Measurements from ENCODE around the gene OR11A1. TPM values are rescaled to one million over a fixed set of nuclear protein-coding genes. Genes with fewer than 3 reads are reported as not detected.

Gene OR11A1
- total RNA-seq, 1 donor from 2014 or later, result not detected

DNA sequence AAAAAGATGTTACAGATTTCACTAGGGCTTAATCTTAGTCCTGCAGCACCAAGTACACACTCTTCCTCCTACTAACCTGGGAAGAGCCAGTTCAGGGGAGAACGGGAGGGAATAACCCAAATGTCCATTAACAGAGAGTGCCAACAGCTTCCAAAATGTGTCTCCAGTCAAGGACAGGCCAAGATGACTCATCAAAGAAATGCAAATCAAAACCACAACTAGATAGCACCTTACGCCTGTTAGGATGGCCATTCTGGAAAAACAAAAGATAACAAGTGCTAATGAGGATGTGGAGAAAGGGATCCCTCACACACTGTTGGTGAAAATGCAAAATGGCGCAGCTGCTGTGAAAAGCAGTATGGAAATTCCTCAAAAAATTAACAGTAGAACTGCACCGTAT lies 34.7 kb upstream of the OR11A1 start:
- intact Hi-C loops (cut with micrococcal nuclease), result no loop called here
- no peak for DNase-seq (ENCODE audit: low spot score)
- Mint-ChIP-seq H3K36me3 (ENCODE audit: low read depth) (no peaks in the 10 kb centered on the region), H3K4me1 (ENCODE audit: low read depth) (no peaks in the 10 kb centered on the region), H3K4me3 (no peak overlapping the region), H3K27me3 (ENCODE audit: insufficient read depth) (peaks cover 1% of the 10 kb centered on the region), H3K9me3 (no peaks in the 10 kb centered on the region), H3K27ac (no peak overlapping the region)

DNA sequence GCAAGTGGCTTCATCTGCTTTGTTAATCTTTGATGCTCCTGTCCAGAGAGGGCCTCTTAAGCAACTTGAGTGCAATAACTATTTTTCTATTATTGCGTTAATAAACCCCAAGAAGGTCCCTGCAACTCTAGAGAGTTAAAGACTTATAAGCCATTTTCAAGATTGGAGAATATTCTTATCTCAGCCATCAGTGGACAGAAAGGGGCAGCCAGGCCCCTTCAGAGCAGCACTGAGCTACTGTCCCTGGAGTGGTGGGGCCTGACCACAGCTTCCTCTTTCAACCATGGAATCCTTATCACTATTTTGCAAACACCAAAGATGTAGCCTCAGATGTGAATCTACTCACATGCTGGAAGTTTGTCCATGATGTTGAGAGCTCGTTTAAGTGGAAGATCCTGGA lies 33.7 kb upstream of the OR11A1 start:
- no peak overlapping the region for H3K4me3 Mint-ChIP-seq
- H3K27ac Mint-ChIP-seq, result no peak overlapping the region
- intact Hi-C loops (cut with micrococcal nuclease), result no loop called here
- H3K36me3 Mint-ChIP-seq (ENCODE audit: low read depth), result no peaks in the 10 kb centered on the region
- no peak for DNase-seq (ENCODE audit: low spot score)
- H3K9me3 Mint-ChIP-seq, result no peaks in the 10 kb centered on the region
- H3K27me3 Mint-ChIP-seq (ENCODE audit: insufficient read depth), result peaks cover 5% of the 10 kb centered on the region
- H3K4me1 Mint-ChIP-seq (ENCODE audit: low read depth), result no peaks in the 10 kb centered on the region

DNA sequence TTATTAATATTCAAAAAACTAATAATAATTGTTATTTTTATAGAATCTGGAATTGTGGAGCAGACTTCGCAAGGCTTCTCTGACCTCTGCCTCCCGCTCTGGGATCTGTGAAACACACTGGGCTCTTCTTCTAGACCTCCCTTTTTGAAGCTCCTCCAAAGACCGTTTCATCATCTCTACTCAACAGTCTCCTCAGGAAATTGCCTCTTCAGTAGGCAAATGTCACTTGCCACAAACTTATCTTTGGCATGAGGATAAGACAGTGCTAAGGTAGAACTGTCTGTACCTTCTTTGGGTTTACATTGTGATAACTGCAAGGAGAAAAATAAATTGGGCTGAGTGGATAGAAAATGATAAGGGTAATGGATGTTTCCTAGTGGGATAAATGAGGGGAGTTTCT lies 33.2 kb upstream of the OR11A1 start:
- Mint-ChIP-seq H3K9me3 (no peaks in the 10 kb centered on the region), H3K27ac (no peak overlapping the region), H3K36me3 (ENCODE audit: low read depth) (no peaks in the 10 kb centered on the region)

DNA sequence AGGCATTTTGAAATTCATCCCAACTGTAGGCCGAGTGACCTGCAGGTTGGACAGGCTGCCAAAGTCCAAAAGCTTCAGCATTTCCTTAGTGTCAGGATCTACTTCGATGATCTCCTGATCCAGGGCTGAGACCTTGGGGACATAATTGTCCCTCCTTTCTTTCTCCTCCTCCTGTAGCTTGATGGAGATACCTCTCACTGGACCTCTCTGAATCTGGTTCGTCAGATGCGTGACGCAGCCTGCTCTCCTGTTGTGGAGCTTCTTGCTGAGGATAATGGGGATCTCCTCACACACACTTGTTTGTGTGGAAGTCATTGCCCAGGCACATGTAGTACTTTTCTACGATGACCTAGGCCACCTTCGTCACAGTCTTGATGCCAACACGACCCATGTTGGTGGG lies 32.4 kb upstream of the OR11A1 start:
- no peaks in the 10 kb centered on the region for H3K9me3 Mint-ChIP-seq
- H3K4me3 Mint-ChIP-seq, result no peak overlapping the region
- H3K36me3 Mint-ChIP-seq (ENCODE audit: low read depth), result no peaks in the 10 kb centered on the region
- peaks cover 5% of the 10 kb centered on the region for H3K27me3 Mint-ChIP-seq (ENCODE audit: insufficient read depth)
- DNase-seq (ENCODE audit: low spot score), result no peak
- intact Hi-C loops (cut with micrococcal nuclease), result no loop called here
- no peak overlapping the region for H3K27ac Mint-ChIP-seq
- H3K4me1 Mint-ChIP-seq (ENCODE audit: low read depth), result no peaks in the 10 kb centered on the region

More for the DNA sequence above, 33.2 kb upstream of the OR11A1 start:
- H3K4me3 Mint-ChIP-seq, result no peak overlapping the region
- H3K27me3 Mint-ChIP-seq (ENCODE audit: insufficient read depth), result peaks cover 5% of the 10 kb centered on the region
- no peaks in the 10 kb centered on the region for H3K4me1 Mint-ChIP-seq (ENCODE audit: low read depth)
- intact Hi-C loops (cut with micrococcal nuclease), result no loop called here
- DNase-seq (ENCODE audit: low spot score), result no peak

DNA sequence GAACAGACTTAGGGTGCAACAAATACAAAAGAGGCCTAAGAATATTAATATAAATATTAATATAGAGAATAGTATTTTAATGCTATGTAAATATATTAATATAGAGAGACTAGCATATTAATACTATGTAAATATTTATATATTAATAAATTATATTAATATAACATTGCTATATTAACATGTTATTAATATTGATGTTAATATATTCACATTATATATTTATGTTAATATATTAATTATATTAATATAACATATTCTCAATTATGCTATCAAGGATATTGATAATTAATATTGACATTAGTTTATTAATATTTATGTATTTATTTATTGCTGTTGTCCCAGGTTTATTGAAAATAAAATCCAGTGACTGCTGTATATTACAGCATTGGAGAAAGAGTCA lies 32.0 kb upstream of the OR11A1 start:
- intact Hi-C loops (cut with micrococcal nuclease), result no loop called here
- Mint-ChIP-seq H3K27ac (no peak overlapping the region), H3K4me3 (no peak overlapping the region)

DNA sequence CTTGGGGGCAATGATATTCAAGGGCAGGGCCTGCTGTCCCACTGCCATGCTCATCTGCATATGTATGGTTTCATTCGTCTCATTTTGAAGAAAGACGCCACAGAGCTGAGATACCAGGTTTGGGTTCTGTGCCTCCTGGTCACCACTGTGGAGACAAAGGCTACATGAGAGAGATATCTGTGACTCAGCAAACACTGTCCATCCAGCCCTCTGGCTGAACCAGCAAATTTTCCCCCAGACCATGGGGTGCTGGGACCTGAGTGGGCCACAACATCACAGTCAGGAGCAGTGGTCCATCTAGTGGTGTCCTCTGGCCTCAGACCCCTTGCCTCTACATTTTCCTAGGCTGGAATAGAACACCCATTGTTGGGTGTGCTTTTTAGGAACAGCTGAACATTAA lies 30.8 kb upstream of the OR11A1 start, which contains the start of gene MAS1L:
Gene MAS1L (minus strand): TSS at position 297 of the 400 bp plus-strand sequence. CDS start 54 bp downstream, at position 243.
- Mint-ChIP-seq H3K36me3 (ENCODE audit: low read depth) (no peaks in the 10 kb centered on the region), H3K27ac (no peak within 1 kb of the TSS), H3K9me3 (no peaks in the 10 kb centered on the region), H3K27me3 (ENCODE audit: insufficient read depth) (peaks cover 8% of the 10 kb centered on the region), H3K4me1 (ENCODE audit: low read depth) (no peaks in the 10 kb centered on the region), H3K4me3 (no peak within 1 kb of the TSS)
- no peak for DNase-seq (ENCODE audit: low spot score)
- intact Hi-C loops (cut with micrococcal nuclease), result no loop called here

More for the DNA sequence above, 32.0 kb upstream of the OR11A1 start:
- peaks cover 5% of the 10 kb centered on the region for H3K27me3 Mint-ChIP-seq (ENCODE audit: insufficient read depth)
- no peaks in the 10 kb centered on the region for H3K36me3 Mint-ChIP-seq (ENCODE audit: low read depth)
- H3K9me3 Mint-ChIP-seq, result no peaks in the 10 kb centered on the region
- no peak for DNase-seq (ENCODE audit: low spot score)
- no peaks in the 10 kb centered on the region for H3K4me1 Mint-ChIP-seq (ENCODE audit: low read depth)

DNA sequence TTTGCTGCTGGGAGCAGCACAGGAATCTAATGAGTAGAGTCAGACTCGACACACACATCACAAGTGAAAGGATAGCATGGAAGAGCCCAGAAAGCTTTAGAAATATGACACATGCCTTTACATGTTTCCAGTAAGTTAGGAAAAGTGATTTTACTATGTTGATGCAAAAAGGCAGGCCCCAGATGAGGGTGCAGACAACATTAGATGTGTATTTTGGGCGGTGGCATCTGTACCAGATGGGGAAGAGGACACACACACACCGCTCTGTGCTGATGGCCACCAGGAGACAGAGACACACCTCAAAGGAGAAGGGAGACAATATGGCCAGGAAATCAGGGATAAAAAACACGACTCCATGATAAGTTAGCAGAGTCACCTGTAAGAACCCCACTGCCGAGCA lies 30.3 kb upstream of the OR11A1 start:
- Mint-ChIP-seq H3K27me3 (ENCODE audit: insufficient read depth) (peaks cover 8% of the 10 kb centered on the region), H3K27ac (no peak overlapping the region), H3K4me3 (no peak overlapping the region), H3K9me3 (no peaks in the 10 kb centered on the region), H3K36me3 (ENCODE audit: low read depth) (no peaks in the 10 kb centered on the region), H3K4me1 (ENCODE audit: low read depth) (no peaks in the 10 kb centered on the region)
- no peak for DNase-seq (ENCODE audit: low spot score)
- intact Hi-C loops (cut with micrococcal nuclease), result no loop called here

DNA sequence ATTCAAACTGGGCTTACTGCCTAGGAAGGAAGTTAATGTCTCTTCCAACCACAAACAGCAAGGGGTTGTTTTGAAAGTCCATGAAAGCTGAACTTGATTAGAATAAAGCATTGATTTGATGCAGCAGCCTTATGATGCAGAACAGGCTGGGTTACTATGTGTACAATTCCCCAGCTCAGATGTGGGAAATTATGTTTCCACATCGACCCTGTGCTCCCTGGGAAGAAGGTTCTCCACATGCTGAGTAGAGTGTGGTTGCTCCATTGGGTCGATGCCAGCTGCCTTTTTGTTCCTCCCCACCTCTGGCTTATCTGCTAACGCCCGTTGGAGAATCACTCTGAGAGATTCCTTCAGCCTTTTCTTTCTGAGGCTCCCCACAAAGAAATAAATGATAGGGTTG lies 29.7 kb upstream of the OR11A1 start:
- H3K4me1 Mint-ChIP-seq (ENCODE audit: low read depth), result no peaks in the 10 kb centered on the region
- intact Hi-C loops (cut with micrococcal nuclease), result no loop called here
- H3K27ac Mint-ChIP-seq, result no peak overlapping the region
- no peak overlapping the region for H3K4me3 Mint-ChIP-seq
- no peak for DNase-seq (ENCODE audit: low spot score)
- no peaks in the 10 kb centered on the region for H3K36me3 Mint-ChIP-seq (ENCODE audit: low read depth)
- peaks cover 8% of the 10 kb centered on the region for H3K27me3 Mint-ChIP-seq (ENCODE audit: insufficient read depth)
- H3K9me3 Mint-ChIP-seq, result no peaks in the 10 kb centered on the region

DNA sequence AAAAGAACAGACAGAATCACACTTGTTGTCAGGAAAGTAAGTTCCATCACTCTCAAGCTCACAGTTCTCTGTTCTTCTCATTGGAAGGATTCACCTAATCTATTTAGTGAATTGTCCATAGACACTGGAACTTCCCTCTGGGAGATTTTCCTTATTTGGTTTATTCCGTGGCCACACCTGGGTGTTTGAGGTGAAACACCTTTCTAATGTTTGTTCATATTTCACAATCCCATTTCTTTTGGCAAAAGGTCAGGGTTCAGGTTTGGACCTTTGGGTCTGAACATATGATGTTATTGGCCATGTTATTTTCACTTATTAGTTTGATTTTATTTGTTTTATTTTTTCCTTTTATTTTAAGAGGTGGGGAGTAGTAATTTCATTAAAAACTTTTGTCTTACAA lies 26.9 kb upstream of the OR11A1 start:
- Mint-ChIP-seq H3K9me3 (no peaks in the 10 kb centered on the region), H3K36me3 (ENCODE audit: low read depth) (no peaks in the 10 kb centered on the region), H3K4me3 (no peak overlapping the region), H3K4me1 (ENCODE audit: low read depth) (no peaks in the 10 kb centered on the region), H3K27me3 (ENCODE audit: insufficient read depth) (peaks cover 8% of the 10 kb centered on the region), H3K27ac (no peak overlapping the region)
- intact Hi-C loops (cut with micrococcal nuclease), result no loop called here
- no peak for DNase-seq (ENCODE audit: low spot score)

DNA sequence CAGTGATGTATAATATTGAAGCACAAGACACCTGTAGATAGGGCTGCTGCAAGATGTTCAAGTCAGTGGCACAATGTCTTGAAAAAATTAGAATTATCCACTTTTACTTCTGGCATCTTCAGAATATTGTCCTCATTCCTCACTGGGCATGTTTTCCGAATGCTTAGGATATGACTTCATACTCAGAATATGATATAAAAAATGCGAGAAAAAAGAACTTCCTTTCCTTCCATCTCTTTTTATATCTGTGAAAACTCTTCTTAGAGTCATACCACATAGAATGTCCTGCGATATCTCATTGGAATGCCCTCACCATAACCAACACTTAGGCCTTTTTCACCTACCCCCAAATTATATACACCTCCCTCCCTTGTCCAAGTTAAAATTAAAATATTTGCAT lies 26.3 kb upstream of the OR11A1 start:
- no peak overlapping the region for H3K27ac Mint-ChIP-seq
- H3K36me3 Mint-ChIP-seq (ENCODE audit: low read depth), result no peaks in the 10 kb centered on the region
- H3K9me3 Mint-ChIP-seq, result no peaks in the 10 kb centered on the region
- intact Hi-C loops (cut with micrococcal nuclease), result no loop called here
- DNase-seq (ENCODE audit: low spot score), result no peak
- H3K27me3 Mint-ChIP-seq (ENCODE audit: insufficient read depth), result peaks cover 8% of the 10 kb centered on the region
- H3K4me3 Mint-ChIP-seq, result no peak overlapping the region
- H3K4me1 Mint-ChIP-seq (ENCODE audit: low read depth), result no peaks in the 10 kb centered on the region

DNA sequence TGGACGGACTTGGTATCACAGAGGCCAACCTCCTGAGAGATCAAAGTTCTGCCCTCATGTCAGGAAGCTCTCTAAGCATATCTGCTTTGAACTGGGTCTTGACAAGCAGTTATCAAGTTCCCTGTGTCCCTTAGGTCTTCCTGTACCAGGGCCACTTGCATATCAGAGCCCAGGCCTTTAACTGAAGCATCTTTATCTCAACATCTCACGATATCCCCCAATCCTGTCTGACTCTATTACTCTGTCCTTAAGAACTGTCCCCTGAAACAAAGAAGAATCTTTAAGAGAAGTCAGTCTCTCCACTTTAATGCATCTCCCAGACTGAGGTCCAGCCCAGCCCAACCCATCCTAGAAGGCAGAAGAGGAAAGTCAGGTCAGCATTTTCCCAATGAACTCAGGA lies 22.7 kb upstream of the OR11A1 start:
- no peak for DNase-seq (ENCODE audit: low spot score)
- Mint-ChIP-seq H3K4me3 (no peak overlapping the region), H3K36me3 (ENCODE audit: low read depth) (no peaks in the 10 kb centered on the region), H3K9me3 (no peaks in the 10 kb centered on the region), H3K27ac (no peak overlapping the region), H3K4me1 (ENCODE audit: low read depth) (no peaks in the 10 kb centered on the region), H3K27me3 (ENCODE audit: insufficient read depth) (peaks cover 3% of the 10 kb centered on the region)
- intact Hi-C loops (cut with micrococcal nuclease), result no loop called here

DNA sequence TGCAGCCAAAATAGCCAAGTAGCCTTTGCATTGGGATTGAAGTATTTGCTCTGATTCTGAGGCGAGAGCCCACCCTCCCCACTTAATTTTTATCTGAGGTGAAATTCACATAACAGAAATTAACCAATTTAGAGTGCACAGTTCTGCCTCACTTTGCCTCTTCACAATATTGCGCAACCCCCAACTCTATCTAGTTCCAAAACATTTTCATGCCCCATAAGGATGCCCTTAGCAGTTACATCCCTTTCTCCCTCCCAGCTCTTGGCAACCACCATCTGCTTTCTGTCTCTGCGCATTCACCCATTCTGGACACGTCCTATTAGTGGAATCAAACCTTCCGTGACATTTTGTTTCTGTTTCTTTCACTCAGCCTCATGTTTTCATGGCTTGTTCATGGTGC lies 21.9 kb upstream of the OR11A1 start:
- Mint-ChIP-seq H3K9me3 (no peaks in the 10 kb centered on the region), H3K4me3 (no peak overlapping the region), H3K27ac (no peak overlapping the region), H3K27me3 (ENCODE audit: insufficient read depth) (peaks cover 3% of the 10 kb centered on the region), H3K36me3 (ENCODE audit: low read depth) (no peaks in the 10 kb centered on the region), H3K4me1 (ENCODE audit: low read depth) (no peaks in the 10 kb centered on the region)
- intact Hi-C loops (cut with micrococcal nuclease), result no loop called here
- DNase-seq (ENCODE audit: low spot score), result no peak

DNA sequence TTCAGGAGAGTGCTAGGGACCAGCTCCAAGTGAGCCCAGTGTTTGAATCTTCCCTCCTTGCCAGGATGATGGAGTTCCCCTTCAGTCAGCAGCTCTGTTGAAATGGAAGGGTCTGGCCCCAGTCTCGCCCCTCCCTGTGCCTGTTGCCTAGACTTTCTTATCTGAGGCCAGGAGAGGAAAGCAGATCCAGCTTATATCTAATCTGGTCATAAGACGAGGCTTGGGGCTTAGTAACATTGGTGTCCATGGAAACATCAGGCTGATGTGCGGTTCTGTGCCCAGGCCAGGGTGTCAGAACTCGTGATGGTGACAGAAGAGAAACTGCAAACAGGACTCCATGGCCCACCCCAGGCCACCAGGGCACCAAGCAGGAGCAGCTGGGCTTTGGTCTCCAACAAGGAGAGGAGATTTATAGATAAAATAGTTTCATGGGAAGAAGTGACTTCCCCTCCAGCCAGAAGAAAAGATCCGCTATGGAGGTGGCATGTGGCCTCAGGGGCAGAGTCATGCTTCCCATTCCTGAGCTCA lies 21.1 kb upstream of the OR11A1 start:
- Mint-ChIP-seq H3K27ac (no peak overlapping the region), H3K27me3 (ENCODE audit: insufficient read depth) (peaks cover under 1% of the 10 kb centered on the region), H3K4me3 (no peak overlapping the region), H3K9me3 (no peaks in the 10 kb centered on the region), H3K4me1 (ENCODE audit: low read depth) (no peaks in the 10 kb centered on the region), H3K36me3 (ENCODE audit: low read depth) (no peaks in the 10 kb centered on the region)
- DNase-seq (ENCODE audit: low spot score), result no peak
- intact Hi-C loops (cut with micrococcal nuclease), result no loop called here

DNA sequence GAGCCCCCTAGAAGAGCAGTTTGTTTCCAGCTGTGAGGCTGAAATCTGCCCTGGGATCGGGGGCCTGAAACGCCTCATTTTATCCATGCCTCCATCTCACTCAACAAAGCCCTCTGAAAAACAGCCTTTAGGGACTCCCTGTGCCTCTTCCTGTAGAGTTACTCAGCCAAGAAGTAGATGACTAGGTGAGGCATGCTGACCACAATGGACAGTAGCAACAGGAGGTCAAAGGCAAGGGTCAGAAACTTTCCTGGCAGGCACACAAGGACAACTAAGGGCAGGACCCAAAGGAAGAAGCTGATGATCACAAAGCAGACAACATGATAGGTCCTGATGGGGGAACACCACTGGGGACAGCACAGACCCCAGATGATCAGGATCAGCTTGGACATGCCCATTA lies 18.1 kb upstream of the OR11A1 start:
- Mint-ChIP-seq H3K27me3 (ENCODE audit: insufficient read depth) (peaks cover 6% of the 10 kb centered on the region), H3K4me3 (no peak overlapping the region), H3K27ac (no peak overlapping the region), H3K4me1 (ENCODE audit: low read depth) (no peaks in the 10 kb centered on the region), H3K9me3 (no peaks in the 10 kb centered on the region), H3K36me3 (ENCODE audit: low read depth) (no peaks in the 10 kb centered on the region)
- no peak for DNase-seq (ENCODE audit: low spot score)
- intact Hi-C loops (cut with micrococcal nuclease), result no loop called here

All from activated T-helper 1 cell treated with anti-CD3 and anti-CD28 coated beads, Interleukin-12 subunit alpha, Interleukin-12 subunit beta, Interleukin-2, Interleukin-4 antibody, amounts not matched to agents 30 ng/mL and 10 ng/mL and 1 ng/mL, durations not matched to agents 14 hours and 24 hours and 36 hours (primary cell).